ENCODE measurements around the gene KLF13.
"Not testable (repeated sequence)": the region's sequence is repeated elsewhere in the genome, so short reads cannot be mapped to it uniquely, and the experiment has no call there.

KLF13 gene

GRCh38 chr15:31347981-31348803 is 21.6 kb downstream of the KLF13 start:
- DNase-seq = no peak

DNA sequence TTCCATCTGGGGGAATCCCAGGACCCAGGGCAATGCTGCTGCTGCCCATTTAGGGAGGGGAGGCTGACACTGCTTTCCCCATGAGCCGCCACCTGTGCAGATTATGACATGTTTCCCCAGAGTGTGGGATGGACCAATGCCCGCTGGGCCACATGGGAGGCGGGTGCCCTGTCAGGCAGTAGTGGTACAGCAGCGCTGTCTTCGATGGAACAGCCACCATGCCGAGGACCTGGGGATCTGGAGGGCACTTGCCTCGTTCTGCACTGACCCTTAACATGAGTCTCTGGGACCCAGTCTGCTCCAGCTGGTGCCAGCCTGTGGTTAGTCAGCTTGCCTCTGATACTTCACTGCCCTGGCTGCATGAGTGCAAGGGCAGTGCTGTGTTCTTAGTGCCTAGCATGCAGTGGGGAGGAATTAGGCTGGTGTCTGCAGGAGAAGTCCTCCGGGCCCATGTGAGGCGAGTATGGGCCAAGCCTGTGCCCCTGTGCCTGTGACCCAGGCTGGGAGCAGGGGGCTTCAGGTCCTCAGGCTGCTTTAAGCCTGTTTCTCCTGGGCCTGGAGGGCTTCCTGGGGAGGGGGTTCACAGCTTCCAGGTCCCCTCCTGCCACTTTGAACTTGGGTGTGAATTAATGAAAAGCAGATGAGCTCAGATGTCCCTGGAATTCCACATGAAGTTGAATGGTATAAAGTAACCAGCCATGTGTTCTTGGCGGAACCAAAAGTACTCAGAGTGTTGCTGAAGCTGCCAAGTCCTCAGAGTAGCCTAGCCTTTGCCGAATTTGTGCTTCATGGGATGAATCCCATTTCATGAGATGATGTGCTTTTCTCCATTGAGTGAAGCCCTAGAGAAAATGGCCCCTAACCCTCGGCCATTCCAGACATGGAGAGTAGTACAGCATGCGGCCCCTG is 22.9 kb downstream of the KLF13 start:
- DNase-seq = no peak

DNA sequence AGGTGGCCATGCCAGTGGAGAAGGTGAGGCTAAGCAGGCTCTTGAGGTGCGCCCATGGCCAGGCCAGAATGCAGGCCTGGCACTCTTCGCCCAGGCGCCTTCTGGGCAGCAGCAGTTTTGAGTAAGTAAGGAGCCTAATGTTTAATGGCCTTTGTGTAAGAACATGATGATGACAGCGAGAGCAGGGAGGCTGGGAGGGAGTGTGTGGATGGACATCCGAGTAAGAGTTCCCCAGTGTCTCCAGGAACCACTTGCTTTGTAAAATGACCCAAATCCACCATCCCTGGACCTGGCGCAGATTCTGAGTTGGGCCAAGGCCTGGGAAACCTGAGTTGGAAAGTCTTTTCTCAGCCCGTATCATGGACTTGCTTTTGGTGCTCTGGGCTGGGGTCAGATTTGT is 24.1 kb downstream of the KLF13 start:
- DNase-seq = no peak

DNA sequence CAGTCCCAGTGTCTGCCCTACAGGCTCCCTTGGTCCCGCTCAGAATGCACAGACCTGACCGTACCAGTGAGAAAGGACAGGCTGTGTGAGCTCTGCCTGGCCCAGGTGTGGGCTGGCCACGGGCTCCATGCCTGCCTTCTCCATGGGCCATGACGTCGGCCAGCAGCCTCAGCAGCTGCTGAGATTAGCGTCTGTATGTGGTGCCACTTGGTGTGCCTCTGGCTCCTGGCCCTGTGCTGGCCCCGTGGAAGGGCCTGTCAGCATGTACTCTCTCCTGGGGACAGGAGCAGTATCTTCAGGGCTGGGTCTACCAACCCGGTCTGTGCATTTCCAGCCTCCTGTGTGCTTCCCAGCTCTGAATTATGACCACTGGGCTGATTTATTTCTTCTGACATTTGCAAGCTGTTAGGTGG is 25.7 kb downstream of the KLF13 start:
- no peak for DNase-seq

GRCh38 chr15:31352911-31353811 is 26.5 kb downstream of the KLF13 start:
- no peak for DNase-seq

GRCh38 chr15:31353931-31354330 is 27.3 kb downstream of the KLF13 start:
- no peak for DNase-seq

GRCh38 chr15:31356097-31356496 is 29.5 kb downstream of the KLF13 start:
- DNase-seq = not testable (repeated sequence)

- DNase-seq = no peak
Observed at GRCh38 chr15:31357148-31357547, 30.5 kb downstream of the KLF13 start.

DNA sequence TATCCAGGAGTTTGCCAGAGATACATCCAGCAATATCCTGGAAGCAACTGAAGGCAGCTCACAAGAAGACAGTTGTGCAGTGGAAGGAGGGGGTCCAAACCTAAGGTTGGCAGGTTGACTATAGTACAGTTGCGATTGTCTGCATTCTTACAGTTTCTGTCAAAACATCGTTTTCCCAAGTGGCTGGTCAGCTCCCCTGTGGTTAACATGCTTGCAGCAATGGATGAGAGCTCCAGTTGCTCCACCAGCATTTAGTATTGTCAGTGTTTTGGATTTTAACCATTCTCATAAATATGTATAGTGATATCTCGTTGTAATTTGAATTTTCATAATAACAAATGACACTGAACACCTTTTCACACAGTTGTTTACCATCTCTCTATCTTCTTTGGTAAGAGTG is 31.5 kb downstream of the KLF13 start:
- no peak for DNase-seq

- DNase-seq = no peak
Observed at GRCh38 chr15:31358957-31359701, 32.5 kb downstream of the KLF13 start.

- DNase-seq = no peak
Observed at GRCh38 chr15:31359702-31360111, 33.1 kb downstream of the KLF13 start.

- no peak for DNase-seq
Observed at GRCh38 chr15:31360158-31360561, 33.5 kb downstream of the KLF13 start.

DNA sequence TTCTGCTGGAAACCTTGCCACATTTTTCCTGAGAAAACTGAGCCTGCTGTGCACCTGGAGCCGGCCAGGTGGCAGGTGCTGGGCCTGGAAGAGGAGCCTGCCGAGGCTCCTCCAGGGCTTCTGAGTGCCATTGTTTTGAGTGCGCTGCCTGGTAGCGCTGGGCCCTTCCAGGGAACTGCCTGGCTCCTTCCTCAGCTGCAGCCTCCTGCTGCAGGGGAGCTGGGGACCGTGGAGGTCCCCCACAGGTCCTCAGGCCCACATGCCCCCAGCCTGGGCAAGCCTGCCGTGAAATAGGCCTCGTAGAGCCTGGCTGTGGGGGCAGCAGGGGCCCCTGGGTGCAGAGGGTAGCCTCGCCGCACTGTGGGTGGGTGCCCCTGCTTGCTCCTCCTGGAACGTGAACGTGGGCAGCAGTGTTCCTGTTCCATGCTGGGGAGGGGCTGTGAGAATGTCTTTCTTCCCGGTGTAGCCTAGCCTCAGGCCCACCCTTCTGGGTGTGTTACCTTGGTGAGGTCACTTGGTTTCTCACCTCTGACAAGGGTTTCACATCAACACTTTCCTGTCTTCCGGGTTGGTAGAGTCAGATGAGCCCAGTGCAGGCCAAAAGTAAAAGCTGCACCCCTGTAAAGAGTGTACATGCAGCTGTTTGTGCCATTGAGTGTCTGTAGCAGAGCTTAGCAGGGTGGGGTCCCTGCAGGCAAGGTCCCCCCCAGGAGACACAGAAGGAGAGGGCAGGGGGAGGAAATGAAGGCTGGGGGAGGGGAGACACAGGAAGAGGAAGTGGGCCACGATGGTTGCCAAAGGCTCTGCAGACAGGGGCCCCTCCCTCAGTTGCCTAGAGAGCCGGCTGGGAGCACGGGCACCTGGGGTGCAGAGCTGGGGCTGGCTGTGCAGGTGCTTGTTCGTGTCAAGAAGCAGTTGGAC is 34.5 kb downstream of the KLF13 start:
- peak in 2 of 4 experiments; percentile 78 to 83 for DNase-seq

- no peak for DNase-seq
Observed at GRCh38 chr15:31361764-31362515, 35.3 kb downstream of the KLF13 start.

DNA sequence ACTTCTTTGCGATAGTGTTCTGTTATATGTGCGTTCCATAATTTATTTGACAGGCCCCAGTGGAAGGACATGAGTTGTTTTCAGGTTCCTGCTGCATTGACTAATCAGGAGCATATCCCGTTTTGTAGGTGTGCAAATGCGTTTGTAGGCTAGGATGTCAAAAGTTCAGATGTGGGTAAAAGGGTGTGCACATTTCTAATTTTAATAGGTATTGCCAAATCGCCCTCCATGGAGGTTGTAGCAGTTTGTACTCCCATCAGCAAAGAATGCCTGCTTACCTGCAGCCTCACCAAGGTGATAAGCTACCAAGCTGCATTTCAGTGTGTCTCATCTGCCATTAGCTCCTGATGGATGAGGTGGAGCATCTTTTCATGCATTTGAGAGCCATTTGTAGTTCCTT is 36.3 kb downstream of the KLF13 start:
- no peak for DNase-seq

- DNase-seq = no peak
Observed at GRCh38 chr15:31364301-31365031, 37.8 kb downstream of the KLF13 start.

- DNase-seq = no peak
Observed at GRCh38 chr15:31365032-31365654, 38.5 kb downstream of the KLF13 start.

GRCh38 chr15:31365655-31366127 is 39.1 kb downstream of the KLF13 start:
- DNase-seq = peak; percentile 40 to 58 (median 54)

Data from activated CD4-positive, CD25-positive, alpha-beta regulatory T cell (primary cell).